ENCODE data around the gene LAMB2.
A peak's percentile ranks its signal among the peaks of the same experiment; 100 is the strongest.

The LAMB2 gene

DNA sequence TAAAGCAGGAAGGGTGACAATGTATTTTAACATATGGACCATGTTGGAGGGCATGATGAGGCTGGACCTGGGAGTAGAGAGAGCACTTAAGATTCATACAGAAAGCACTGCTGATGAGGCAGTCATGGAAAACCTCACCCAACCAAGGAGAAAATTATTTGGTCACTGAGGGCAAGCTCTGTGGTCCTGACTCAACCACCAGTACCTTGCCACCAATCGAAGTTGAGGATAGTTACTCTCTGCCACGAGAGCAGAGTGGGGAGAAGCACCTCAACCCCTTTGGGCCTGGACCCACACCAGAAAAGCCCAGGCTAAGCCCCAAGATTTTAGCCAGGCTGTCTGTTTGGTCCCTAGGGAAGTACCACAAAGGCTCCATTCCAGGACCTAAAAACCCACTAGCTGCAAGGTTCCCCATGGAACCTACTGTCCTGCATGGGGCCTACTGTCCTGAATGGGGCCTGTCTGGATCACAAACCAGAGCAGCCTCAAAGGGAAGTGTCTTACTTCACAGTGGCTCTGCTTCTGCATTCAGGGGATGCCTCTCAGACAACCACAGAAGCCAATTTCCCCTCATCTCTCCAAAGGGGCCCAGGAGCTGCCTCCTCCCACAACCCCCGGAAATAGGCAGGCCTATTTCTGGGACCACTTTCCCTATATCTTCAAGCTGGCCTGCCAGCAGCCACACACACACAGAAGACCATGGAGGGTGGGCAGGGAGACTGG, 29.1 kb upstream of the LAMB2 start:
- no peak for DNase-seq (ENCODE audit: low read depth in 2 of 2)

DNA sequence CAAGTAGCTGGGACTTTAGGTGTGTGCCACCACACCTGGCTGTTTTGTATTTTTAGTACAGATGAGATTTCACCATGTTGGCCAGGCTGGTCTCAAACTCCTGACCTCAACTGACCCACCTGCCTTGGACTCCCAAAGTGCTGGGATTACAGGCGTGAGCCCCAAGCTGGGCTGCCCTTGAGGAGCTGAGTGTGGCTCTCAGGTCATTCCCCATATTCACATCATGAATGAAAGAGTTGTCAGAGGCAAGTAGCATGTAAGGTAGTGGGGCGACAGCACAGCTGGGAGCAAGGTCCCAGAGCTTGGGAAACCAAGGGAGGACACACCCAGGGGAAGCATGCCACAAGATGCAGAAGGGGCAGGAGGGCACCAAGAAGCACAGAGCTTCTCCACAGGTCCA, 28.3 kb upstream of the LAMB2 start:
- DNase-seq (ENCODE audit: low read depth in 2 of 2) = no peak

DNA sequence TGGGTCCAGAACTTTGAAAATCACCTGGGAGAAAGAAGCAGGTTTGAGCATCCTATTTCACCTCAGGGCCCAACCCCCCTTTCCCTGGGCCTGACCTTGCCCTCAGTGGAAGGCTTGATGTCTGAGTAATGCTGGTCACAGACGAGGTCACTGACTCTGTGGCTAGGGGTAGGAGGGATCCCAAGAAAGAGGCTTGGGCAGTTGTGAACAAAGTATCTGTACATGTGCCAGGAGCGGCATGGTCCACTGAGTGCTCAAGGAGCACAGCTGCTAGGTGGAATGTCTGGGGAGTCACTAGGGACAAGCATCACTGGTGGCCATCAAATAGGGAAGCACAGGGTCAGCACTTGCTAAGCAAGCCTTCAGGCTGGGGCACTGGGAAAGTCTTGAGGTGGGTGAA, 25.9 kb upstream of the LAMB2 start:
- DNase-seq (ENCODE audit: low read depth in 2 of 2) = no peak

DNA sequence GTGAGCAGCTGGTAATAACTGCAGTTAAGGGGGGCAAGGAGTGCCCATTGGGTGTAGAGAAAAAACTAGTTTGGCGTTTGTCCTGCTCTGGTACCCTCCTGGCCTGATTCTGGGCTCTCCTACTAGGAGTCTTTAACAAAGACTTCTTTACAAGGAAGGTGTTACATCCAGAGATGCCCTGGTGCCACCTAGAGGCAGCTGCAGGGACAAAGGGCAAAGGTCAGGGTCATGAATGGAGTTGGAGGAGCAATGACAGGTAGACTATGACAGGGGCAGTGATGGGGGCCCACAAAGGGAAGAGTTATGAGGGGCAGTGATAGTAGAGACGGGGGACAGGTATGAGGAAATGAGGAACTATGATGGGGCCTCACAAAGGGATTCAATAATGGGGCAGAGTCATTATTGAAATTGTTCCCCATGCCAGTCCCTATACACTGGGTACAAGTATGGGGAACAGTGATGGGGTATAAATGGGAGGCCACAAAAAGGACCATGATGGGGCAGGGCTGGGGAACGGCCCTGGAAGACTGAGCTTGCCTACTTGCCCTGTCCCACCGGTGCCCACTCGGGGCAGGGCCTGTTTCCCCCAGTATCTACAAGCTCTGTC, 25.4 kb upstream of the LAMB2 start:
- DNase-seq (ENCODE audit: low read depth in 2 of 2) = no peak

DNA sequence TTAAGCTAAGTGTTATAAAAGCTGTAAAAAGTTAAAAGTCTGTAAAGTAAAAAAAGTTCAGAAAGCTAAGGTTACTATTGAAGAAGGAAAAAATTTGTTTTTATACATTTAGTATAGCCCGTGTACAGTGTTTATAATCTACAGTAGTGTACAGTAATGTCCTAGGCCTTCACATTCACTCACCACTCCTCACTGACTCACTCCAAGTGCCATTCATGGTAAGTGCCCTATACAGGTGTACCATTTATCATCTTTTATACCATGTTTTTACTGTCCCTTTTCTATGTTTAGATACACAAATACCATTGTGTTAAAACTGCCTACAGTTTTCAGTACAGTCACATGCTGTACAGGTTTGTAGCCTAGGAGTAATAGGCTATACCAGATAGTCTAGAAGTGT, 24.4 kb upstream of the LAMB2 start:
- DNase-seq (ENCODE audit: low read depth in 2 of 2) = no peak

DNA sequence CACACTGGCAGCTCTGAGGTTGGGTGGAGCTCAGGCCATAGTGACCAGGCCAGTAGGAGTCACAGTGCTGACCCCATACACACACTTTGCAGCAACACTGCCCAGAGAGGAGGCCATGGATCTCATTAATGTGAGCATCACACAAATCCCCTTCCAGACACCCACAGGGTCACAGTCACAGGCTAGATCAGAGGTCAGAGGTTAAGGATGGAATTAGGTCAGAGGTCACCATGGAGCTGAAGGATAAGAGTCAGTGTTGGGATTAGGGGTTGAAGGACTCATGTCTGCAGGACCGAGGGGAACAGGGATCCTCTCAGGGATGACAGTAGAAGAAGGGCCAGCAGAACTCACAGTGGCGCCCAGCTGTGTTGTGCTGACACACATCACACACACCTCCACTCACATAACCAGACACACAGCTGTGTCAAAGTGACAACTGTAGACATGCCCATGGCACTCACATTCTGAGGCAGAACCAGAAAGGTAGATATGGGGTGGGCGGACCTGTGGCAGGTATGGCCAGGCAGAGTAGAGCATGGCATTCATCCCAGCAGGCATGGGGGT, 20.6 kb upstream of the LAMB2 start:
- DNase-seq (ENCODE audit: low read depth in 2 of 2) = no peak

DNA sequence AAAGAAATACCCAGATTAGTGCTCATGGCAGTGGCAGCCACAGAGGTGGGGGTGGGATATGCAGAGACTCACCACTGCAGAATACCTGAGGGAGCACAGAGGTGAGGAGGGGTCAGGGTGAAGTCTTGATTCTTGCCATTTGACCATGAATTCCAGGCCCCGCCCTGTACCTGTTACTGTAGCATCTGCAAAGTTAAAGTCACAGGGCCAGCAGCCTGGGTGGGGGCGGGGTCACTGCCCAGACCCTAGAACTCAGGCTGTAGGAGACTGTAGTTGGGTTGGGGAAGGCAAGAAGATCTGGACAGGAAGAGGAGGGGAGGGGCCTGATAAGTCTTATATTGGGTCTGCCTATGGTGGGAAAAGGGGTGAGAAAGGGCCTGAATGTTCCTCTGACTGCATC, 18.8 kb upstream of the LAMB2 start:
- DNase-seq (ENCODE audit: low read depth in 2 of 2) = no peak

DNA sequence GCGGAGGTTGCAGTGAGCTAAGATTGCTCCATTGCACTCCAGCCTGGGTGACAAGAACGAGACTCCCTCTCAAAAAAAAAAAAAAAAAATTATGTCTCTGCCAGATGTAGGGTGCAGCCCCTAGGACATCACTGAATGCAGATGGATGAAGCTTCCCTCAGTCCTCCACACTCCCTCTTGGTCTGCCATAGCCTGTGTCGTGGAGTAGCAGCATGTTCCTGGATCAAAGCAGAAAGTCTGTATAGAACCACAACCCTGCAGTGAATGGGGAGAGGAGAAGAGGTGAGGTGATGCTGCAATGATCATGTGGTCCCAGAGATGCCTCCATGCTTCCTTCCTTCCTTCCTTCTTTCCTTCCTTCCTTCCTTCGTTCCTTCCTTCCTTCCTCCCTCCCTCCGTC, 15.3 kb upstream of the LAMB2 start:
- DNase-seq (ENCODE audit: low read depth in 2 of 2) = no peak

DNA sequence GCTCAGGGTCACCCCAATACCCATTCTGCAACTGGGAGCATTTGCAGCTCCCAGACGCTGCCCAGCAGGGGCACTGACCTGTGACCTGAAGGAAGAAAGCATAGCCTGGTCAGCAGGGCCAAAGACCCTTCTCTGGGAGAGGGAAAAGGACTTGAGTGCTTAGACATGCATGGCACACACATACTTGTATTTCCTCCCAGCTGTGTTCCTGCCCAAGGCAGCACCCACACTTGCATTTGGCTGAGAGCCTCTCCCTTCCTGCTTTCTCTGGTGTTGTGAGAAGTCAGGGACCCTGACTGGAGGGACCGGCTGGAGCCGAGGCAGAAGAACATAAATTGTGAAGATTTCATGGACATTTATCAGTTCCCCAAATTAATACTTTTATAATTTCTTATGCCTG, 7.2 kb upstream of the LAMB2 start:
- no peak for DNase-seq (ENCODE audit: low read depth in 2 of 2)

DNA sequence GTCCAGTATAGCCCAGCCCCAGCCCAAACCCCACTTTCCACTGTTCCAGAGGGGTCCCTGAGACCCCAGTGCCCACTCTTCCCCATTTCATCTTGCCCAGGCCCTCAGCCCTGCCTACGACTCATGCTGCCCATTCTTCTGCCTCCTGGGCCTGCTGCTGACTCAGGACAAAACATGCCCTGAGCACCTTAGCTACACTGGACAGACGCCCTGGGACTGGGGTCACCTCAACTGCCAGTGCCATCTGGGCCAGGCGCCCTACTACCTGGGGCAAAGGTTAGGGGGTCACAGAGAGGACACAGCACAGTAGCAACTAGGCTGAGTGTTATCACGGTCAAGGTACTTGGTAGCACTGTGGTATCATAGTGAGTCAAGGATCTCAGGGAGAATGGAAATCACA, 2.6 kb upstream of the LAMB2 start:
- DNase-seq (ENCODE audit: low read depth in 2 of 2) = no peak

DNA sequence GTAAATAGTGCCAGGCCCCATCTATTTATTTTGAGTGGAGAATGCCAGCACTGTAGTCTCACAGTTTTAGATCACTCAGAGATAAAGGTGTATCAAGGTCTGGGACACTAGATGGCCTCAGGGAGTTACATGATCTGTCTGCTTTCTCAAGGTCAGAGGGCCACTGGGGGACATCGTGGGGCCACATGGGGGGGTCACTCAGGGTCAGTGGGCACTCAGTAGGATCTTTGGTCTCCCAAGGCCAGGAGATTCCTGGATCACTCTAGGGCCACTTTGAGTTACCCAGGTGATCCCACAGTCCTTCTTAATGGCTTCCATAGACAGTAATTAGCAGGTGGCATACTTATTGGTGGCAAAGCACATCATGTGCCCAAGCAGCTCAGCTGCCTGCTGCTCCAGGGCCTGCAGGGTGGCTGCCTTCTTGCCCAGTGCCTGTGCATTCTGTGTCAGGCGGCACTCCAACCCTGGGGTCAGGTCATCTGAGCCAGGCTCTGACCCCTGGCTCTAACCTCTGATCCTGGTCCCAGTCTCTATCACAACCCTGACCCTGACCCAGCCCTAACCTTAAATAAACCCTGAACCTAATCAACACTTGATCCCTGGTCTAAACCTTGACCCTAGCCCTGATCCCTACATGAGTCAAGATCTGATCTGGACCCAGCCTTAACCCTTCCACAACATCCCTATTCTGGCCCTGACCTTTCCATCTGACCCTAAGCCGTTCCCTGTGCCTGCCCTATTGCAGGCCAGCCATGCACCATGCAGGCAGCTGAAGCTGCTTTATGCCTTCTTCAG, 1.8 kb upstream of the LAMB2 start:
- DNase-seq (ENCODE audit: low read depth in 2 of 2) = no peak

DNA sequence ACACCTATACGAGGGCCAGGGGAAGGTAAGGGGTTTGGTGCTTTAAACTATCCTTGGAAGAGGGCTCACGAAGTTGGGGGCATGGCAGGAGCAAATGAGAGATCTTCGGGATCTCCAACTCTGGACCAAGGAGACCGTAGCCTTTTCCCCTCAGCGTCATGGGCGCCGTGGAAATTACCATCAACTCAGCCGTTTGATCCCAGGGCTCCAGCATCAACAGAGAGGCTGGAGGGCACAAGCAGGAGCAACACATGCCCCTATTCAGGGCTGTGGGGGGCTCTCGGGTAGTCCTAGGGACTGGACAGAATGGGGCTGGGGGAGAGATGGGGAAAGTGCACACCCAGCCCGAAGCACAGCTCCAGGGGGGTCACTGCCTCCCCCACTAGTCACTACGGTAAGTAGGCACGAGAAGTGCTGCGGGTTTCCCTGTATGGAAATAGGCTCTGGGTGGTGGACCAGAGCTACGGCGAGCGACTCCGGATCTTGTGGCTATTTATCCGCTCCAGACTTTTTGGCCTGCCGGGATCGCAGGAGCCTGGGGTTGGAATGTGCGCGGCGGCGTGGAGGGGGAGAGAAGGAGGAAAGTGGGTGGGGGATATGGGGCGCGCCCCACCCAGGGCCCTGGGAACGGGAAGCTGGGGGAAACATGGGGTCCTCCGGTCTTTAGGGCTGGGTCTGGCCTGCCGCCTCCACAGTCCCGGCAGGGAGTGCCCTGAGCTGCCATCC, 539 bp upstream of the LAMB2 start:
- DNase-seq (ENCODE audit: low read depth in 2 of 2) = peak; percentile 76 to 84

DNA sequence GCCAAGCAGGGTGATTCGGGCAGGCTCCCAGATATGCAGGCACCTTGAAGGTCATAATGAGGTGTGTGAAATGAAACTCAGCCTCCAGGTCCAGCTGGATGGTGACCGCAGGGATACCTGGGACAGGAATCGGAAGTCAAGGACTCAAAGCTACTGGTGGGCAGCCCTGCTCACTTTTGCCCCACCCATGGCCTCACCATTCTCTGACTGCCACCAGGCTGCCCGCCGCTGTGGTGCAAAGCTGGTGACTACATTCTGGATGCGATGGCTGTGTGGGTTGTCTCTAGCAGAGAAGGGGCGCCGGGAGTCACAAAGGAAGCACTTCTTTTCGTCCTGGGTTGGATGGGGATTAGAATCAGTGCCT, 795 bp downstream of the LAMB2 start:
- no peak for DNase-seq (ENCODE audit: low read depth in 2 of 2)

DNA sequence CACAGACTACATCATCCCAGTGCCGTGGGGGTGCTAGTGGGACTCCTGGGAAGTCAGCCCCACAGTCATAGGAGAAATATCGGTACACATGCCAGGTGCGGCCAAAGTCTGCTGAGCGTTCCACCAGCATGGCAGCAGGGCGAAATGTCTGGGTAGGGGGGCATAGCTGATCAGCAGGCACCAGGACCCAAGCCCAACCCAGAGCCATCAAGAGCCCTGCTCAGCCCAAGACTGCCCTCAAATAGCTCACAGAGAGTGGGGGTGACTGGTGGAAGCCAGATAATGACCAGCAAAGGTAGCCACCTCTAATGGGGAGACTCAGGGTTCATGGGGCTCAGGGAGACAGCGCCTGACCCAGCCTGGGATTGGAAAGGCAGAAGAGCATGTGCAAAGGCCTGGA, 1.3 kb downstream of the LAMB2 start:
- no peak for DNase-seq (ENCODE audit: low read depth in 2 of 2)

DNA sequence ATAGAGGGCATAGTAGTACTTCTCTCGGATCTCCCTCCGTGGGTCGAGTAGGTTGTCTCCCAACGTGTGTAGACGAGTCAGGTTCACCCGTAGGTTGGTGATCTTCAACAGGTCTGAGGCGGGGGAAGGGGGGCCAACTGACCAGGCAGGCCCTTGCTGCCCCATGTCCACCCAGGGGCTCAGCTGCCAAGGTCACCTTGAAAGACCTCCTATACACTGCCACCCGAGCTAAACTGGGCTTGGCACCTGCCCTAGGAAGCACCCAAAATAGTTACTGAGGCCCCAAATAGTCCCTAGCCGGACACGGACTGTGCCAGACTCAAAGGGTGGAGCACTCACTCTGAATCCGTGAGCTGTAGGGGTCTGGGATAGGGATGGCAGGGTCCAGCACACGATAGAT, 1.8 kb downstream of the LAMB2 start:
- no peak for DNase-seq (ENCODE audit: low read depth in 2 of 2)

DNA sequence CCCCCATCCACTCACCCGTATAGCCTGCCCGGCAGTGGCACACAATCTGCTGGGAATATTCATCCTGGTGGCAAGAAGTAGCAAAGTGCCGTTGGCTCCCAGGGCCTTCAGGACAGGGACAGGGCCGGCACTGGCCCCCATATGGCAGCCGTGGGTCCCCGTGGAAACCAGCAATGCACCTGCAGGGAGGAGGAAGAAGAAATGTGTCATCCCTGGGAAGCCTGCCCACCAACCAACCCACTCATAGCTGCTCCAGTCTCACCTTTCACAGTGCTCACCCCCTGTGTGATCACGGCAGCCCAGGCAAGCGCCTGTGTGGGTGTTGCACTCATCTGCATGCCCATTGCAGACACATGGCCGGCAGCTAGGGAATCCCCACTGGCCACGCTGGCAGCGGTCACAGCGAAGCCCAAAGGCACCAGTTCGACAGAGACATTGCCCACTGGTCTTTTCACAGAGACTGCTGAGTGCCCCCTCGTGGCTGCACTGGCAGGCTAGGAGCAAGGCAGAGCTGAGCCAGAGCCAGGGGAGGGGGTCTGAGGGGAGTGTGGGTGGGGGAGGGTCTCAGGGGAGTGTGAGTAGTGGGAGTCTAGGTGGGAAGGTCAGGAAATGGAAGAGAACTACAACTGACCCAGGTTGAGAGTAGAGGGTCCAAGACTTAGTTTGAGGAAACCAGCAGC, 7.7 kb downstream of the LAMB2 start:
- no peak for DNase-seq (ENCODE audit: low read depth in 2 of 2)

DNA sequence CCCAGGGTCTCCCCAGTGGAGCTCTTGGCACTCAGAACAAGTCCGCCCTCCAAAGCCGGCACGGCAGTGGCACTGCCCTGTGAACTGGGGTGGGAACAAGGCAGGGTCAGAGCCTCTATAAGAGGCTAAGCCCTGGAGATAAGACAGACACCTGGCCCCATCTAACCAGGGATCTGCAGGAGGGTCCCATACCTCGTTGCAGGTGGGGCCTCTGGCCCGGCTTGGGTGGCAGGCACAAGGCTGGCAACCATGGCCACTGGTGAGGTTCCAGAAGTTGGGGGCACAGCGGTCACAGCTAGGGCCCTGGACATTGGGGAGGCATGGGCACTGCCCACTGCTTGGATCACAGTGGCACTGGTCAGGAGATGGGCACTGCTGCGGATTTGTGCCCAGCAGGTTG, 8.6 kb downstream of the LAMB2 start:
- DNase-seq (ENCODE audit: low read depth in 2 of 2) = no peak

DNA sequence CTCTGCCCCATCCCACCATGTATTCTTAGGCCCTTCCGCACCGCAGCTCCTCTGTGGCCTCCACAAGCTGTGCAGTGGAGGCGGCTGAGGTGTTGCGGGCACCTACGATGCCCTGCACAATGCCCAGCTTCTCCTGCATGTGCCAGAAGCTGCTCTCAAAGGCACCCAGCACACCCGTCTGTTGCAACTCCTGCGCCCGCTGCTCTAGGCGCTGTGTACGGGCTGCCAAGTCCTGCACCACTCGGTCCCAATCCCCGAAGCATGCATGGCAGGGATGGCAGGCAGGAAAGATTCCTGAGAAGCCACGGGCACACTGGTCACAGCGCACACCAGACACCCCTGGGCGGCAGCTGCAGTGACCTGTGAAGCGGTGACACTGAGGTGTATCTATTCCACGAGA, 9.2 kb downstream of the LAMB2 start:
- DNase-seq (ENCODE audit: low read depth in 2 of 2) = no peak

DNA sequence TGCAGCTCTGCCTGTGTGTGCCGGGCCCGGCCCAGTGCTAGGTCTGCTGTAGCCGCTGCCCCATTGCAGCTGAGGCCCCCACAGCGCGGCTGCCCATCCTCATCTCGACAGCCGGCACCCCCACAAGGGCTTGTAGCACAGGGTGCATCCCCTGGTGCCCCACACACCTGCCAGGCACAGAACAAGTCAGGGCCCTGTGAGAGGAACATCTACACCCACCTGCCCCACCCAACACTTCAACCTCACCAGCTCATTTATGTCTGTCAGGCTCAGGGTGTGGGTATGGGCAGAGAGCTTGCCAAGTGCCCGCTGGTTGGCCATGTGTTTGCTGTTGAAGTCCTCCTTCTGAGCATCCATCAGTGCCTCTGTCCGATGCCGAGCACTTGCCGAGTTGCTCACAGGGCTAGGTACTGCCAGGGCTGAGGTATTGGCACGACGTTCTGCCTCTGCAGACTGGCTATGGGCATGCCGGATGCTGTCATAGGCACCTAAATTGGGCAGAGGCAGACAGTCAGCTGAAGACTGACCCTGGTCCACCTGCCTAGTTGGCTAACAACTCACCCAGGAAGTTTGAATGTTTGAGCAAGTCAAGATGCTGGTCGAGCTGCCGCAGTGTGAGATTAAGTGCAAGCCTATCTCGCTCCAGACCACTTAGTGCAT, 9.8 kb downstream of the LAMB2 start:
- DNase-seq (ENCODE audit: low read depth in 2 of 2) = no peak

DNA sequence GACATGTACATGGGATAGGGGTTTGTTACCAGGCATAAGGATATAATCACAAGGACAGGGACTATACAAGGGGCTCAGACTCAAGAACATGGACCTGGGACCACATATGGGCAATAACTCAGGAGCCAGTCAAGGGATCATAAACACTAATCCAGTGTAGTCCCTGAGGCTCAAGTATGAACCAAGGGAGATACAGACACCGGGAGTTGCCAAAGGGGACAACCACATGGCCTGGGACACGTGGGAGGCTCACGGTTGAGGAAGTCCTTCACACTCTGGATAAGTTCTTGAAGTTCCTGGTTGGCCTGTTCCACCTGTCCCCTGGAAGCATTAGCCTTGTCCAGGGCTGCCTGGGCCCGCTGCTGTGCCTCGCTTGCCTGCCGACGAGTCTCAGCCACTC, 10.4 kb downstream of the LAMB2 start:
- DNase-seq (ENCODE audit: low read depth in 2 of 2) = no peak

DNA sequence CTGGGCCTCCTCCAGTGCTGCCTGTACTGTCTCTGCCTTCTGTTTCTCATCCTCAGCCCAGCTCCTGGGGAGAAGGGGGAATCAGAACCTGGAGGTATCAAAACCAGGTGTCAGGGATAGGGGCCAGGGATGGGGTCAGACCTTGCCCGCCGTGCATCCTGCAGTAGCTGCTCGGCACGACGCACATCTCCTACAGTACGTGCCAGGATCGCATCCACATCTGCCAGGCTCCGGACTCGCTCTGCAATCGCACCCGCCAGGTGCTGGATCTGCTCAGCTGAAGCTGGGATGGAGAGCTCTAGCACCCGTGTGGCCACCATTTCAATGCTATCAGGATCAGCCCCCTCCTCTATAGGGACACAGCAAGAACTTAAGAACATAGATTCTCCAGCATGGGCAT, 10.8 kb downstream of the LAMB2 start:
- DNase-seq (ENCODE audit: low read depth in 2 of 2) = no peak
